ENCODE measurements around the gene CADPS. TPM values are rescaled to one million over a fixed set of nuclear protein-coding genes. Genes with fewer than 3 reads are reported as not detected.

CADPS gene
- polyA plus RNA-seq, 3 donors, result not detected

- H3K27me3 ChIP-seq (ENCODE audit: control insufficient read depth in 2 of 2, insufficient read depth in 2 of 2, low read length in 2 of 2), result no peaks in the 10 kb centered on the region
- H3K27ac Mint-ChIP-seq, result peak overlapping the region in 1 of 7 donors; percentile 11
- no peaks in the 10 kb centered on the region for H3K36me3 ChIP-seq (replicated peaks in 1 of 2; ENCODE audit: control insufficient read depth in 1 of 2, insufficient read depth in 2 of 2, low read length in 2 of 2)
- H3K9me3 ChIP-seq (replicated peaks in 1 of 2; ENCODE audit: control insufficient read depth in 1 of 2, insufficient read depth in 1 of 2, low read length in 2 of 2), result no peaks in the 10 kb centered on the region
- peaks cover 0 to 3% (median 0%) of the 10 kb centered on the region in 7 donors for H3K9me3 Mint-ChIP-seq
- no peak overlapping the region for H2AFZ ChIP-seq (ENCODE audit: insufficient read depth, low read depth, low read length, poor library complexity, severe bottlenecking)
- H3K4me3 ChIP-seq (replicated peaks in 1 of 3; ENCODE audit: low read depth in 2 of 3, low read length in 3 of 3), result no peak overlapping the region
- no peak for DNase-seq
- intact Hi-C loops (cut with micrococcal nuclease), result no loop called here
- no peaks in the 10 kb centered on the region for H3K79me2 ChIP-seq (ENCODE audit: insufficient read depth, low read length)
- H3K4me1 Mint-ChIP-seq, result no peaks in the 10 kb centered on the region
- H3K36me3 Mint-ChIP-seq, result no peaks in the 10 kb centered on the region
- no peaks in the 10 kb centered on the region for H3K27me3 Mint-ChIP-seq (ENCODE audit: low read depth in 3 of 3)
- H3K27ac ChIP-seq (ENCODE audit: low read depth in 1 of 2, low read length in 2 of 2), result no peak overlapping the region
- no peak overlapping the region for H3K9ac ChIP-seq (ENCODE audit: insufficient read depth, low read length, poor library complexity, severe bottlenecking)
- H3K4me1 ChIP-seq (ENCODE audit: control insufficient read depth in 1 of 2, insufficient read depth in 2 of 2, low read length in 2 of 2), result no peaks in the 10 kb centered on the region
- no peak overlapping the region for H3K4me3 Mint-ChIP-seq
- H4K20me1 ChIP-seq (ENCODE audit: insufficient read depth, low read length), result no peaks in the 10 kb centered on the region
- no peak overlapping the region for H3K4me2 ChIP-seq (replicated peaks; ENCODE audit: extremely low read depth, low read length, poor library complexity, severe bottlenecking)
- no CpG with 5 or more reads among the region's 1 CpG for WGBS (ENCODE audit: insufficient coverage)
- TF ChIP-seq, protein P1, sequence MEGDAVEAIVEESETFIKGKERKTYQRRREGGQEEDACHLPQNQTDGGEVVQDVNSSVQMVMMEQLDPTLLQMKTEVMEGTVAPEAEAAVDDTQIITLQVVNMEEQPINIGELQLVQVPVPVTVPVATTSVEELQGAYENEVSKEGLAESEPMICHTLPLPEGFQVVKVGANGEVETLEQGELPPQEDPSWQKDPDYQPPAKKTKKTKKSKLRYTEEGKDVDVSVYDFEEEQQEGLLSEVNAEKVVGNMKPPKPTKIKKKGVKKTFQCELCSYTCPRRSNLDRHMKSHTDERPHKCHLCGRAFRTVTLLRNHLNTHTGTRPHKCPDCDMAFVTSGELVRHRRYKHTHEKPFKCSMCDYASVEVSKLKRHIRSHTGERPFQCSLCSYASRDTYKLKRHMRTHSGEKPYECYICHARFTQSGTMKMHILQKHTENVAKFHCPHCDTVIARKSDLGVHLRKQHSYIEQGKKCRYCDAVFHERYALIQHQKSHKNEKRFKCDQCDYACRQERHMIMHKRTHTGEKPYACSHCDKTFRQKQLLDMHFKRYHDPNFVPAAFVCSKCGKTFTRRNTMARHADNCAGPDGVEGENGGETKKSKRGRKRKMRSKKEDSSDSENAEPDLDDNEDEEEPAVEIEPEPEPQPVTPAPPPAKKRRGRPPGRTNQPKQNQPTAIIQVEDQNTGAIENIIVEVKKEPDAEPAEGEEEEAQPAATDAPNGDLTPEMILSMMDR (IDR thresholded peaks at IDR 0.05), result no peak
Observed at GRCh38 chr3:62839748-62840147, 35.5 kb downstream of the CADPS start.

DNA sequence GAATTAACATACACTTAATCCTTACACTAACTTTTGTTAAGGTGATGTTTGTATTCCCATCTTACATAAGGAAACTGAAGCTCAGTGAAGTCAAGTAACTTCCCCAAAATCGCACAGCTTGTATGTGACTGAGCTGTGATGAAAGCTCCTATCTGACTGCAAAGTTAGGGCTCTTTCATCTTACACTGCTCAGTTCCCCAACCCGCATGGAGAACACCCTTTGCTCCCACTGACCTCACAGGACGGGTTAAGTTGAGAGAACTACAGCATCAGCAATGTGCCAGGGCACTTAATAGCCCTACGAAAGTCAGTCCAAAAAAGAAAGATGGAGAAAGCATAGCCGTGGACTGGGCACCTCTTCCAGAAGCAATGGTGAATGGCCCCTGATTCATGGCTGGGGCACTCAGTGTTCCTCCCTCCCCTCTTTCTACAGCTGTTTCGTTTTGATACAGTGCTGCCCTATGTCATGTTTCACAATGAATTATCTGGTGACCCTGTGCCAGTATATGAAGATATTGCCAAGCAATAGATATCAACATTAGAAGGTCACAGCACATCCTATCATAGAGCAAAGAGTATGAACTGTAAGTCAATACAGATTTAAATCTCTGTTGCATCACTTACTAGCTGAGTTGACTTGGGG, 38.0 kb downstream of the CADPS start:
- H3K4me2 ChIP-seq (replicated peaks; ENCODE audit: extremely low read depth, low read length, poor library complexity, severe bottlenecking), result no peak overlapping the region
- no peak overlapping the region for H3K4me3 ChIP-seq (replicated peaks in 1 of 3; ENCODE audit: low read depth in 2 of 3, low read length in 3 of 3)
- H4K20me1 ChIP-seq (ENCODE audit: insufficient read depth, low read length), result no peaks in the 10 kb centered on the region
- H3K36me3 ChIP-seq (replicated peaks in 1 of 2; ENCODE audit: control insufficient read depth in 1 of 2, insufficient read depth in 2 of 2, low read length in 2 of 2), result no peaks in the 10 kb centered on the region
- H3K27ac ChIP-seq (ENCODE audit: low read depth in 1 of 2, low read length in 2 of 2), result no peak overlapping the region
- no peak for DNase-seq
- no peaks in the 10 kb centered on the region for H3K4me1 ChIP-seq (ENCODE audit: control insufficient read depth in 1 of 2, insufficient read depth in 2 of 2, low read length in 2 of 2)
- H3K27me3 Mint-ChIP-seq (ENCODE audit: low read depth in 3 of 3), result no peaks in the 10 kb centered on the region
- H3K9me3 ChIP-seq (replicated peaks in 1 of 2; ENCODE audit: control insufficient read depth in 1 of 2, insufficient read depth in 1 of 2, low read length in 2 of 2), result no peaks in the 10 kb centered on the region
- H3K27me3 ChIP-seq (ENCODE audit: control insufficient read depth in 2 of 2, insufficient read depth in 2 of 2, low read length in 2 of 2), result no peaks in the 10 kb centered on the region
- no peak overlapping the region for H3K4me3 Mint-ChIP-seq
- H3K27ac Mint-ChIP-seq, result no peak overlapping the region
- H3K4me1 Mint-ChIP-seq, result no peaks in the 10 kb centered on the region
- TF ChIP-seq, protein P1 (IDR thresholded peaks at IDR 0.05), result no peak
- H3K9me3 Mint-ChIP-seq, result peaks cover 0 to 3% (median 0%) of the 10 kb centered on the region in 7 donors
- H3K36me3 Mint-ChIP-seq, result no peaks in the 10 kb centered on the region
- H3K9ac ChIP-seq (ENCODE audit: insufficient read depth, low read length, poor library complexity, severe bottlenecking), result no peak overlapping the region
- no peak overlapping the region for H2AFZ ChIP-seq (ENCODE audit: insufficient read depth, low read depth, low read length, poor library complexity, severe bottlenecking)
- H3K79me2 ChIP-seq (ENCODE audit: insufficient read depth, low read length), result no peaks in the 10 kb centered on the region
- 89% methylated on average over 4 of the region's 6 CpGs for WGBS (ENCODE audit: insufficient coverage)
- intact Hi-C loops (cut with micrococcal nuclease), result no loop called here
